DND-41 (cell line): Measurements from ENCODE around the gene TNFRSF9.

Source experiments
- EZH2 ChIP-seq: IDR thresholded peaks from 3 replicates; pipeline ENCODE4 v1.6.1; 2012; ENCODE audit warnings: borderline replicate concordance, low read depth, mild to moderate bottlenecking, moderate library complexity, low read length, inconsistent platforms; ENCODE audit not compliant: severe bottlenecking
- TF ChIP-seq, protein P1 (sequence below): IDR thresholded peaks from 2 replicates; pipeline ENCODE4 v1.5.1; 2012; ENCODE audit warnings: borderline replicate concordance, low read length, moderate library complexity, mild to moderate bottlenecking; ENCODE audit not compliant: poor library complexity, severe bottlenecking; ENCODE audit errors: extremely low read depth

- TF ChIP-seq, protein P1, sequence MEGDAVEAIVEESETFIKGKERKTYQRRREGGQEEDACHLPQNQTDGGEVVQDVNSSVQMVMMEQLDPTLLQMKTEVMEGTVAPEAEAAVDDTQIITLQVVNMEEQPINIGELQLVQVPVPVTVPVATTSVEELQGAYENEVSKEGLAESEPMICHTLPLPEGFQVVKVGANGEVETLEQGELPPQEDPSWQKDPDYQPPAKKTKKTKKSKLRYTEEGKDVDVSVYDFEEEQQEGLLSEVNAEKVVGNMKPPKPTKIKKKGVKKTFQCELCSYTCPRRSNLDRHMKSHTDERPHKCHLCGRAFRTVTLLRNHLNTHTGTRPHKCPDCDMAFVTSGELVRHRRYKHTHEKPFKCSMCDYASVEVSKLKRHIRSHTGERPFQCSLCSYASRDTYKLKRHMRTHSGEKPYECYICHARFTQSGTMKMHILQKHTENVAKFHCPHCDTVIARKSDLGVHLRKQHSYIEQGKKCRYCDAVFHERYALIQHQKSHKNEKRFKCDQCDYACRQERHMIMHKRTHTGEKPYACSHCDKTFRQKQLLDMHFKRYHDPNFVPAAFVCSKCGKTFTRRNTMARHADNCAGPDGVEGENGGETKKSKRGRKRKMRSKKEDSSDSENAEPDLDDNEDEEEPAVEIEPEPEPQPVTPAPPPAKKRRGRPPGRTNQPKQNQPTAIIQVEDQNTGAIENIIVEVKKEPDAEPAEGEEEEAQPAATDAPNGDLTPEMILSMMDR: no peak
- no peak for TF ChIP-seq EZH2
Observed at GRCh38 chr1:7940034-7940433, 605 bp downstream of the TNFRSF9 start.
